ENCODE data around the gene FARS2. TPM values are rescaled to one million over a fixed set of nuclear protein-coding genes. Genes with fewer than 3 reads are reported as not detected.

FARS2 gene
- total and polyA plus RNA-seq, 4 donors, result 9.2 to 31.4 (median 19.4) TPM

DNA sequence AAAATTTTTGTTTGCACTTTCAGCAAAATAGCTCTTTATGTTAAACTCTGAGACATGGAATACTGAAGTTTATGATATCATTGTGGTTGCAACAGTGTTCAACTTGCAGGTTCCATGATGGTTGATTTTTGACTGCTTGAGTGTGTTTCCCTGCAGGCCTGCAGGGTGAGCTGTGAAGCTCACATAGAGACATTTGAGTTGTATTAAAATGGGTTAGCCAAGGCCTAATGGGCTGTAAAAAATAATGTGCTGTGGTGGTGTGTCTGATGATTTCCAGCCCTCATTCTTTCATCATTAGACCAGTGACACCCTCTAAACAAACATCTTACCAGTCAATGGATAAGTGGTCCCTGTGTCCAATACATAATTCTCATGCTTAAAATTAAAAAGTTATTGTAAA lies 321.4 kb downstream of the FARS2 start:
- no peaks in the 10 kb centered on the region for H3K36me3 ChIP-seq (ENCODE audit: control insufficient read depth in 4 of 4, insufficient read depth in 4 of 4, low read length in 4 of 4)

DNA sequence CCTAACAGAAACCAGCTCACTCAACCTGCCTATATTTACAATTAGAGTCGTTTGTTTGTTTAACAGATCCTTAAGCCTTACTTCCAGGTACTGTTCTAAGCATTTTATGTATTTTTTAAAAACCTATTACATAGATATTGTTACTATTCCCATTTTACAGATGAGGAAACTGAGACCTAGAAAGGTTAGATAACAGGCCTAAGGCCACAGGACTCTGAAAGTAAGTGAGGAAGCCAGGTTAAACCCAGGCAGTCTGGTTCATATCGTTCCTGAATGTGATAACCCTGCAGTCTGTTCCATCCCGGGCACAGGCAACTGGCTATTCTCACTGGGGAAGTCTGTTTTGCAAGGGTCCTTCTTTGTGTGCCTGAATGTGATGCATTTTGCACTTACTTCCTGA lies 322.2 kb downstream of the FARS2 start:
- TF ChIP-seq, protein P1, sequence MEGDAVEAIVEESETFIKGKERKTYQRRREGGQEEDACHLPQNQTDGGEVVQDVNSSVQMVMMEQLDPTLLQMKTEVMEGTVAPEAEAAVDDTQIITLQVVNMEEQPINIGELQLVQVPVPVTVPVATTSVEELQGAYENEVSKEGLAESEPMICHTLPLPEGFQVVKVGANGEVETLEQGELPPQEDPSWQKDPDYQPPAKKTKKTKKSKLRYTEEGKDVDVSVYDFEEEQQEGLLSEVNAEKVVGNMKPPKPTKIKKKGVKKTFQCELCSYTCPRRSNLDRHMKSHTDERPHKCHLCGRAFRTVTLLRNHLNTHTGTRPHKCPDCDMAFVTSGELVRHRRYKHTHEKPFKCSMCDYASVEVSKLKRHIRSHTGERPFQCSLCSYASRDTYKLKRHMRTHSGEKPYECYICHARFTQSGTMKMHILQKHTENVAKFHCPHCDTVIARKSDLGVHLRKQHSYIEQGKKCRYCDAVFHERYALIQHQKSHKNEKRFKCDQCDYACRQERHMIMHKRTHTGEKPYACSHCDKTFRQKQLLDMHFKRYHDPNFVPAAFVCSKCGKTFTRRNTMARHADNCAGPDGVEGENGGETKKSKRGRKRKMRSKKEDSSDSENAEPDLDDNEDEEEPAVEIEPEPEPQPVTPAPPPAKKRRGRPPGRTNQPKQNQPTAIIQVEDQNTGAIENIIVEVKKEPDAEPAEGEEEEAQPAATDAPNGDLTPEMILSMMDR (IDR thresholded peaks at IDR 0.05; ENCODE audit: control extremely low read depth, extremely low read depth), result no peak
- no peaks in the 10 kb centered on the region for H3K36me3 ChIP-seq (ENCODE audit: control insufficient read depth in 4 of 4, insufficient read depth in 4 of 4, low read length in 4 of 4)
- no peak overlapping the region for H3K4me3 ChIP-seq
- 54 to 65% methylated on average over 3 of the region's 3 CpGs for WGBS, 2 donors
- H3K27me3 ChIP-seq (ENCODE audit: control insufficient read depth in 3 of 3, insufficient read depth in 3 of 3, low read length in 2 of 3), result no peaks in the 10 kb centered on the region
- peaks cover 0 to 4% (median 0%) of the 10 kb centered on the region in 4 donors for H3K9me3 ChIP-seq (ENCODE audit: control insufficient read depth in 4 of 4, insufficient read depth in 3 of 4, low read length in 3 of 4)
- H3K9ac ChIP-seq (ENCODE audit: insufficient read depth in 1 of 2, low read length in 2 of 2), result no peak overlapping the region
- peaks cover 0 to 8% (median 0%) of the 10 kb centered on the region in 5 donors for H3K4me1 ChIP-seq (ENCODE audit: control insufficient read depth in 5 of 5, insufficient read depth in 5 of 5, low read length in 5 of 5)
- ATAC-seq (ENCODE audit: insufficient read depth, low FRiP score) (no peak), DNase-seq (no peak)
- H3K27ac ChIP-seq (ENCODE audit: low read depth in 1 of 2, low read length in 1 of 2), result no peak overlapping the region

More for the DNA sequence above, 321.4 kb downstream of the FARS2 start:
- DNase-seq (peak in 2 of 3 donors; percentile 42 to 58), ATAC-seq (ENCODE audit: insufficient read depth, low FRiP score) (no peak)
- no peak overlapping the region for H3K4me3 ChIP-seq
- H3K9ac ChIP-seq (ENCODE audit: insufficient read depth in 1 of 2, low read length in 2 of 2), result no peak overlapping the region
- no peak overlapping the region for H3K27ac ChIP-seq (ENCODE audit: low read depth in 1 of 2, low read length in 1 of 2)
- TF ChIP-seq, protein P1 (IDR thresholded peaks at IDR 0.05; ENCODE audit: control extremely low read depth, extremely low read depth), result no peak
- peaks cover 0 to 8% (median 0%) of the 10 kb centered on the region in 5 donors for H3K4me1 ChIP-seq (ENCODE audit: control insufficient read depth in 5 of 5, insufficient read depth in 5 of 5, low read length in 5 of 5)
- H3K27me3 ChIP-seq (ENCODE audit: control insufficient read depth in 3 of 3, insufficient read depth in 3 of 3, low read length in 2 of 3), result no peaks in the 10 kb centered on the region
- peaks cover 0 to 4% (median 0%) of the 10 kb centered on the region in 4 donors for H3K9me3 ChIP-seq (ENCODE audit: control insufficient read depth in 4 of 4, insufficient read depth in 3 of 4, low read length in 3 of 4)

DNA sequence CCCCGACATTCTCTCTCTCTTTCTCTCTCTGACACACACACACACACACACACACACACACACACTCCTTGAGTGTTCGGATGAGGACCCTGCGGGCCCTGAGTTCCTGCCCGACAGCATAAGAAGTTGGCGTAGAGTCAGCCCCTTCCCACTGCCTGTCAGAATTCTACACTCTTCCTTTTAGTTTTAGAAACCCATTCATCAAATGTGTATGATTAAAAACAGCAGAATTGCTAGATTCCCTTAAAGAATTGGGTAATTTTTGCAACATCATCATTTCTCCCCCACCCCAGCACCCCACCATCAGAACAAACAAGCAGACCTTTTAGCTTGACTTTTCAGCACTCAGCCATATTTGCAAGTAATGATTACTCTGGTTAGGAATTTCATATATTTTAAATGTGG lies 322.8 kb downstream of the FARS2 start:
- ATAC-seq (ENCODE audit: insufficient read depth, low FRiP score) (no peak), DNase-seq (peak; percentile 39 to 52 (median 49))
- Histone ChIP-seq H3K9ac (ENCODE audit: insufficient read depth in 1 of 2, low read length in 2 of 2) (peak overlapping the region in 1 of 2 donors; percentile 41), H3K36me3 (ENCODE audit: control insufficient read depth in 4 of 4, insufficient read depth in 4 of 4, low read length in 4 of 4) (no peaks in the 10 kb centered on the region), H3K9me3 (ENCODE audit: control insufficient read depth in 4 of 4, insufficient read depth in 3 of 4, low read length in 3 of 4) (peaks cover 0 to 4% (median 0%) of the 10 kb centered on the region in 4 donors), H3K4me3 (no peak overlapping the region), H3K27ac (ENCODE audit: low read depth in 1 of 2, low read length in 1 of 2) (no peak overlapping the region), H3K27me3 (ENCODE audit: control insufficient read depth in 3 of 3, insufficient read depth in 3 of 3, low read length in 2 of 3) (no peaks in the 10 kb centered on the region), H3K4me1 (ENCODE audit: control insufficient read depth in 5 of 5, insufficient read depth in 5 of 5, low read length in 5 of 5) (peaks cover 0 to 8% (median 0%) of the 10 kb centered on the region in 5 donors)
- 35 to 40% methylated on average over 5 of the region's 5 CpGs for WGBS, 2 donors
- TF ChIP-seq, protein P1 (IDR thresholded peaks at IDR 0.05; ENCODE audit: control extremely low read depth, extremely low read depth), result no peak

DNA sequence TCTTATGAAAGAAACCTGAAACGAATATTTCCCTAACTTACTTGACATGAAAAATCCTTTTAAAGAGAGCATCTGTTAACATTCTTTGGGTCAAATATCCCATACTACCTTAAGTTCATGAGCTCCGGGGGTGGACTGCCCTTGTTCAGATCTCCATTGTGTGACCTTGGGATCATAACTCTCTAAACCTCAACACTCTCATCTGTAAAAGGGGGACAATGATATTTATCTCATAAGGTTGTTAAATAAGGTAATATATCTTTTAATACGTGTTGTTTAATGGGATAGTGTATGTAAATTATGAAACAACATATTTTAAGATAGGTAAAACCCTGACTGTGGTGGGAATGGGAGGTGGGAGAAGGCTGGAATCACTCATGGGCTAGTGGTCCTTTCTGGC lies 326.3 kb downstream of the FARS2 start:
- peaks cover 0 to 4% (median 0%) of the 10 kb centered on the region in 4 donors for H3K9me3 ChIP-seq (ENCODE audit: control insufficient read depth in 4 of 4, insufficient read depth in 3 of 4, low read length in 3 of 4)
- H3K4me1 ChIP-seq (ENCODE audit: control insufficient read depth in 5 of 5, insufficient read depth in 5 of 5, low read length in 5 of 5), result peaks cover 0 to 8% (median 0%) of the 10 kb centered on the region in 5 donors
- H3K27ac ChIP-seq (ENCODE audit: low read depth in 1 of 2, low read length in 1 of 2), result no peak overlapping the region
- 98% methylated on average over 3 of the region's 3 CpGs for WGBS, 2 donors
- TF ChIP-seq, protein P1 (IDR thresholded peaks at IDR 0.05; ENCODE audit: control extremely low read depth, extremely low read depth), result no peak
- ATAC-seq (ENCODE audit: insufficient read depth, low FRiP score), result no peak
- DNase-seq, result no peak
- no peak overlapping the region for H3K4me3 ChIP-seq
- no peak overlapping the region for H3K9ac ChIP-seq (ENCODE audit: insufficient read depth in 1 of 2, low read length in 2 of 2)
- no peaks in the 10 kb centered on the region for H3K36me3 ChIP-seq (ENCODE audit: control insufficient read depth in 4 of 4, insufficient read depth in 4 of 4, low read length in 4 of 4)
- H3K27me3 ChIP-seq (ENCODE audit: control insufficient read depth in 3 of 3, insufficient read depth in 3 of 3, low read length in 2 of 3), result no peaks in the 10 kb centered on the region
